Measurements from ENCODE around the gene ALDH4A1. TPM values are rescaled to one million over a fixed set of nuclear protein-coding genes. Genes with fewer than 3 reads are reported as not detected.

Gene ALDH4A1
- total RNA-seq, 1 experiment from 2014 or later, result 26.1 TPM

DNA sequence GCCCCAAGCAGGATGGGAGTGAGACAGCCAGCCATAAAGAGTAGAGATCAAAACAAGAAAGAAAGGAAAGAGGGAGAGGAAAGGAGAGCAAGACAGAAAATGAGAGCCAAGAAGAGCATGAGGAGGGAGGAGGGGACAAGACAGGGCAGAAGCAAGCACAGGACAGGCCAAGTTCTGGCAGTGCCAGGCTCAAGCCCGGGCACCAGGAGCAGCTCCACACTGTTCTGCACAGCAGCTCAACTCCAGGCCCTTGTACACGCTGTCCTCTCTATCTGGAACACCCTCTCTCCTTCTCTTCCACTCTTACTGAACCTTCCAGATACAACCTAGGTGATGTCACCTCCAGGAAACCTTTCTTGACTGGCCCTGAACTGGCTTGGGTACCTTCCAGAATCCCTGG lies 42.5 kb upstream of the ALDH4A1 start:
- Histone ChIP-seq H2BK15ac (ENCODE audit: low read depth, low read length) (no peak overlapping the region), H3K9ac (ENCODE audit: extremely low read depth, insufficient read length, low read length) (no peak overlapping the region), H3K4me2 (ENCODE audit: insufficient read depth, insufficient read length, low read length) (no peak overlapping the region), H3K4me1 (ENCODE audit: insufficient read depth, low read length) (peaks cover 8% of the 10 kb centered on the region; the same call in 1 of the 2 replicates), H3K23ac (ENCODE audit: insufficient read length, low read depth, low read length) (no peak overlapping the region), H3K27me3 (ENCODE audit: insufficient read depth, low read length) (no peaks in the 10 kb centered on the region), H2BK120ac (ENCODE audit: low read depth, low read length, poor library complexity, severe bottlenecking) (no peak overlapping the region), H3K9me3 (ENCODE audit: control insufficient read depth, low read depth, low read length) (no peaks in the 10 kb centered on the region), H3K79me1 (ENCODE audit: insufficient read depth, low read depth, low read length, poor library complexity, severe bottlenecking) (no peaks in the 10 kb centered on the region), H2AFZ (ENCODE audit: low read length) (no peak overlapping the region), H3K23me2 (ENCODE audit: insufficient read length, low read depth, low read length, poor library complexity, severe bottlenecking) (no peaks in the 10 kb centered on the region), H2BK5ac (ENCODE audit: insufficient read length, low read length) (no peak overlapping the region), H2AK5ac (ENCODE audit: insufficient read length, low read length) (no peak overlapping the region), H2BK20ac (ENCODE audit: low read depth, low read length, poor library complexity, severe bottlenecking) (no peak overlapping the region), H3K18ac (ENCODE audit: insufficient read length, low read depth, low read length) (no peak overlapping the region), H4K8ac (replicated peaks; ENCODE audit: insufficient read length, low read depth, low read length) (no peak overlapping the region), H3K4ac (ENCODE audit: low read depth, low read length) (no peak overlapping the region), H3K14ac (ENCODE audit: insufficient read depth, low read length) (no peak overlapping the region), H3T11ph (ENCODE audit: low read length) (no peak overlapping the region), H4K20me1 (ENCODE audit: control insufficient read depth, insufficient read depth, insufficient read length) (no peaks in the 10 kb centered on the region), H2BK12ac (ENCODE audit: insufficient read length, low read depth, low read length) (no peak overlapping the region), H3K79me2 (ENCODE audit: insufficient read depth, low read length) (no peaks in the 10 kb centered on the region), H4K5ac (ENCODE audit: insufficient read length, low read depth, low read length) (no peak overlapping the region), H4K91ac (ENCODE audit: insufficient read length, low read depth, low read length) (no peak overlapping the region), H3K27ac (ENCODE audit: insufficient read length, low read depth, low read length) (no peak overlapping the region), H3K56ac (ENCODE audit: insufficient read length, low read depth, low read length) (no peak overlapping the region)
- Mint-ChIP-seq H3K27me3 (ENCODE audit: low read depth) (no peaks in the 10 kb centered on the region; the same call in 1 of the 2 replicates), H3K27ac (no peak overlapping the region), H3K4me1 (peaks cover 51 to 63% of the 10 kb centered on the region in 2 experiments), H3K4me3 (no peak overlapping the region), H3K9me3 (no peaks in the 10 kb centered on the region; a peak in 1 of 5 replicates), H3K36me3 (ENCODE audit: insufficient read depth in 1 of 3, low read depth in 3 of 3) (no peaks in the 10 kb centered on the region; a peak in 1 of 7 replicates)
- no CpG with 5 or more reads among the region's 2 CpGs for WGBS (ENCODE audit: extremely low coverage, insufficient read length, low lambda C conversion rate)
- TF ChIP-seq, protein P1, sequence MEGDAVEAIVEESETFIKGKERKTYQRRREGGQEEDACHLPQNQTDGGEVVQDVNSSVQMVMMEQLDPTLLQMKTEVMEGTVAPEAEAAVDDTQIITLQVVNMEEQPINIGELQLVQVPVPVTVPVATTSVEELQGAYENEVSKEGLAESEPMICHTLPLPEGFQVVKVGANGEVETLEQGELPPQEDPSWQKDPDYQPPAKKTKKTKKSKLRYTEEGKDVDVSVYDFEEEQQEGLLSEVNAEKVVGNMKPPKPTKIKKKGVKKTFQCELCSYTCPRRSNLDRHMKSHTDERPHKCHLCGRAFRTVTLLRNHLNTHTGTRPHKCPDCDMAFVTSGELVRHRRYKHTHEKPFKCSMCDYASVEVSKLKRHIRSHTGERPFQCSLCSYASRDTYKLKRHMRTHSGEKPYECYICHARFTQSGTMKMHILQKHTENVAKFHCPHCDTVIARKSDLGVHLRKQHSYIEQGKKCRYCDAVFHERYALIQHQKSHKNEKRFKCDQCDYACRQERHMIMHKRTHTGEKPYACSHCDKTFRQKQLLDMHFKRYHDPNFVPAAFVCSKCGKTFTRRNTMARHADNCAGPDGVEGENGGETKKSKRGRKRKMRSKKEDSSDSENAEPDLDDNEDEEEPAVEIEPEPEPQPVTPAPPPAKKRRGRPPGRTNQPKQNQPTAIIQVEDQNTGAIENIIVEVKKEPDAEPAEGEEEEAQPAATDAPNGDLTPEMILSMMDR (conservative IDR thresholded peaks at IDR 0.05), result no peak
- no peak for DNase-seq
